Posterior vena cava (tissue), 2 donors: Measurements from ENCODE around the gene CDC25C. TPM values are rescaled to one million over a fixed set of nuclear protein-coding genes. Genes with fewer than 3 reads are reported as not detected.
"Not testable (repeated sequence)": the region's sequence is repeated elsewhere in the genome, so short reads cannot be mapped to it uniquely, and the experiment has no call there.

Experiments used
- DNase-seq: peaks from one replicate; pipeline ENCODE4 v3.0.0-alpha.2; 2020; ENCODE audit warnings: low spot score
- intact Hi-C, 2 donors: fragments of 100-400 bp; cut with DNase I; formaldehyde crosslinking; loops; one replicate each; pipeline versions ENCODE4 v1.14.1 to v1.14.2; 2022 to 2023
- total RNA-seq, 2 donors: library from RNA; stranded (reverse); fragmentation: NEBNext Ultra II Directional; extraction: Animal tissue kit (Norgen Biotek cat#: 25700); gene quantifications; one replicate each; pipeline ENCODE4 v1.2.1, GENCODE V29; 2021
- donor health status: DM: yes; HTN: yes; CAD: no.
- donor health status: DM: yes; HTN: yes; CAD: no.

CDC25C gene
- total RNA-seq, 2 donors from 2014 or later: not detected

- DNase-seq: no peak
- intact Hi-C loops: loop anchor here in 1 of 2 donors (5.0 kb wide), 1 partner anchor 250 kb away; no protein-coding TSS in a partner anchor
Observed at GRCh38 chr5:138287246-138287645, 44.4 kb downstream of the CDC25C start.

DNA sequence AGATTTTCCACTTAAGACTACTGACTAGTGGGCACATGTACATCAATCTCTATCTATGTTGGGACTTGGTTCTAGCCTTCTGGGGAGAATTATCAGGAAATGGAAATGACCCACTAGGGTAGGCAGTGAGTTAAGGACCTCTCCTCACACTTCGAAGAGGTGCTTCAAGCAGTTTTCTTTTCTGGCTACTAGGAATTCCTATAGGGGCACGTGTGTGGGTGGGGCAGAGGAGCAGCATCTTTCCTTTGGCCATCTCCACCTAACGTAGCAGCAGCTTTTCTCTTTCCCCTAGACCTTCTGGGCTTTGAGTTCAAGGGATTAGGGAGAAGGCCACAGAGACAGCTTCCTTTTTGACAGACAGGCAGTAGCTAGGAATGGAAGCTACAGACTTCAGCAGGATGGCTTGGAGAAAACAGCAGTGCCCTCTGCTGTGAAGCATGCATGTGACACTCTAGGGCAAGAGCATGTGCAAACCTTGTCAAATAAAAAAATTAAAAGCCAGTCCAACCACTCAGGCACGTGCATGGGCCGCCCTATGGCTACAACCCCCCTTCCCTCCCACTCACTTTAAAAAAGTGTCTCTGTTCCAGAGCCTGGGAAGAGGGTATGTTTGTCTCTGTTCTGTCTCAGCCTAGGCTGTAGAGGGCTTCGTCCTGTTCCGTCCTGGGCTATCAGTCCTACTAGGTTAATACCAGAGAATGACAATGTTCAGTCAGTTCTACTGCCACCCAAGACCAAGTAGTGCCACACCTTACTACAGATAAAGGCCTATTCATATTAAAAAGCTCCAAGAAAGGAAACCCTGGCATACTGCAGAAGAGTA is 48.5 kb downstream of the CDC25C start:
- DNase-seq: no peak
- intact Hi-C loops: loop anchor here in 1 of 2 donors (5.0 kb wide), 1 partner anchor 61 kb away; no protein-coding TSS in a partner anchor

DNA sequence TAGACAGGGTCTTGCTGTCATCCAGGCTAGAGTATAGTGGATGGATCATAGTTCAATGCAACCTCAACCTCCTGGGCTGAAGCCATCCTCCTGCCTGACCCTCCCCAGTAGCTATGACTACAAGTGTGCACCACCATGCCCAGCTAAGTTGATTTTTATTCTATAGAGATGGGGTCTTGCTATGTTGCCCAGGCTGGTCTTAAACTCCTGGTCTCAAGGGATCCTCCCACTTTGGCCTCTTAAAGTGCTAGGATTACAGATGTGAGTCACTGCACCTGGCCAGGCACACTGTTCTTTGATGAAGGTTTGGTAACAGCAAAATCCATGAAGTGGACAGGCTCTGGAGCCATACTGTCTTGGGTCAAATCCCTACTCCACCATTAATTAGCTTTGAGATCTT is 50.7 kb downstream of the CDC25C start:
- intact Hi-C loops: loop anchor here in 1 of 2 donors (5.0 kb wide), 1 partner anchor 59 kb away; no protein-coding TSS in a partner anchor
- DNase-seq: no peak

DNA sequence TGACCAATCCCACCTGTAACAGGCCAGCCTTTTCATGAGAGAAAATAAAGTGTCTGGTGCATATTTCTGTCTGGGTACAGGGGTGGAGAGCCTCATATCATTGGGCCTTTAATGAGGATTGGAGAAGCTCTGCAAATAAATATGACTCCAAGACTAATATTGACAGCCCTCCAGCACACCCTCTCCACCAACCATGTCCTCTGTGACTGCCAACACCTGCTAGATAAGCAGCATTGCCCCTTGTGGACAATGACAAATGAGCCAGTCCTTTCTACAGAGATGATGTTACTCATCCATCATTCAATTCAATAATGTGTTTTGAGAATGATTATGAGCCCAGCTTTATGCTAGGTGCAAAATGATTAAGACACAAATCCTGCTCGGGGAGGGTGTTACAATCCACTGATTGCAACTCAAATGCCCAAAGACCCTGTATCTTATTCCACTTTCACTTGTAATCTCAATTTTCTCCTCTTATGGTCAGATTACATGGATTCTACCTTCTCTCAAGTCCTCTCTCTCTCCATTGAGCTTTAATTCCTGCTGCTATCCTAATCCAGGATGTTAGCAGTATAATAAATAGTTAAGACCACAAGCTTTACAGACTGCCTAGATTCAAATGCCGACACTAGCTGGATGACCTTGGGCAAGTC is 55.1 kb downstream of the CDC25C start:
- intact Hi-C loops: loop anchor here in 1 of 2 donors (10.0 kb wide), 1 partner anchor 52 kb away; no protein-coding TSS in a partner anchor
- DNase-seq: no peak

GRCh38 chr5:138275895-138276294 is 55.7 kb downstream of the CDC25C start:
- DNase-seq: peak; percentile 18
- intact Hi-C loops: loop anchor here in 1 of 2 donors (10.0 kb wide), 1 partner anchor 51 kb away; no protein-coding TSS in a partner anchor

- DNase-seq: peak; percentile 53
- intact Hi-C loops: loop anchor here in 1 of 2 donors (10.0 kb wide), 1 partner anchor 51 kb away; no protein-coding TSS in a partner anchor
Observed at GRCh38 chr5:138275379-138275782, 56.2 kb downstream of the CDC25C start.

- peak; percentile 61 for DNase-seq
- intact Hi-C loops: loop anchor here in 1 of 2 donors (10.0 kb wide), 1 partner anchor 50 kb away; no protein-coding TSS in a partner anchor
Observed at GRCh38 chr5:138274189-138274853, 57.3 kb downstream of the CDC25C start, which contains the start of gene GFRA3. TSS of gene GFRA3 (minus strand) at chr5:138274621. CDS start at chr5:138274424, 197 bp downstream.

DNA sequence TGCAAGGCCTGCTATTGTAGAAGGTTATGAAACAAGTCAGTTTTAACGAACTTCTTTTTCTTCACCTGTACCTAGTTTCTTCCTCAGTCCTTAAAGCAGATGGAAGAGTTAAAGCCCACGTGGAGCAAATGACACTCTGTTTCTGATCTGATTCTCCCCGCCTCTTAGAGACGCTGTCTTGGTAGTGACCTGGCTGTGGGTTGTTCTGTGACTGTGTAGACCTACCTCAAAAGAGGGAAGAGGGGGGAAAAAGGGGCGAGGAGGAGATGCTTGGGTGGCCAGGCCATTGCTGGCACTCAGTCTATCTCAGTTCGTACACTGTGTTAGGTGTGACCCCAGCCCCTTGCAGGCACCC is 57.8 kb downstream of the CDC25C start:
- intact Hi-C loops: loop anchor here in 1 of 2 donors (10.0 kb wide), 1 partner anchor 49 kb away; no protein-coding TSS in a partner anchor

GRCh38 chr5:138272681-138273080 is 58.9 kb downstream of the CDC25C start:
- peak; percentile 5 for DNase-seq
- intact Hi-C loops: loop anchor here in 1 of 2 donors (10.0 kb wide), 1 partner anchor 48 kb away; no protein-coding TSS in a partner anchor

More for the DNA sequence above, 57.8 kb downstream of the CDC25C start:
- no peak for DNase-seq

GRCh38 chr5:138271281-138271680 is 60.3 kb downstream of the CDC25C start:
- intact Hi-C loops: loop anchor here in 1 of 2 donors (10.0 kb wide), 1 partner anchor 46 kb away; no protein-coding TSS in a partner anchor
- no peak for DNase-seq

- intact Hi-C loops: no loop called here
- DNase-seq: peak; percentile 56
Observed at GRCh38 chr5:138264183-138264582, 67.4 kb downstream of the CDC25C start.

- DNase-seq: no peak
- intact Hi-C loops: no loop called here
Observed at GRCh38 chr5:138263581-138263980, 68.0 kb downstream of the CDC25C start.

DNA sequence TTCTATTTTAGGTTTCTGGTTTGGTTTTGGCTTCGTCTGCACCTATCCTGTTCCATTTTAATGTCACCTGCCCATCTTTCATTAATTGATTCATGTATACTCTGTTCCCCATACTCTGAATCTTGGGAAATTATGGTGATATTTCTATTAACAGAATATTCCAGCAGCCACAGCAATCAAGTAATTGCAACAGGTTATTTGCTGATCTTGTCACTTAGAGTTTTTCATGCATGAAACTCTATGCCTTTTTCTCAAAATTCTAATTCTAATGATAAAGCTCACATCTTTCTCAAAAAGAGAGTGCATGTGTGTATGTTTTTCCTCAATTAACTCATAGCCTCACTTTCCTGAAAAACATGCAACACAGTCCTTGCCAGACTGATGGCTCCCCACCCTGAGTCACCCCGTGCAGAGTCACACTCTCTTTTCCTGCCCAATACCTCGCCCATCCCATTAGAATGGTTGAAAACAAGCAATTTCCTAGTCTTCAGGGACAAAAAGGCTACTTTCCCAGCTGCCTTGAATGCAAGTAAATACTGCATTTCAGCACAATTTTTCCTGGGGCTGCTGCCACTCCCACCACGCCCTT is 72.8 kb downstream of the CDC25C start:
- peak; percentile 19 for DNase-seq
- intact Hi-C loops: no loop called here

GRCh38 chr5:138257583-138257982 is 74.0 kb downstream of the CDC25C start:
- DNase-seq: peak; percentile 66
- intact Hi-C loops: no loop called here

DNA sequence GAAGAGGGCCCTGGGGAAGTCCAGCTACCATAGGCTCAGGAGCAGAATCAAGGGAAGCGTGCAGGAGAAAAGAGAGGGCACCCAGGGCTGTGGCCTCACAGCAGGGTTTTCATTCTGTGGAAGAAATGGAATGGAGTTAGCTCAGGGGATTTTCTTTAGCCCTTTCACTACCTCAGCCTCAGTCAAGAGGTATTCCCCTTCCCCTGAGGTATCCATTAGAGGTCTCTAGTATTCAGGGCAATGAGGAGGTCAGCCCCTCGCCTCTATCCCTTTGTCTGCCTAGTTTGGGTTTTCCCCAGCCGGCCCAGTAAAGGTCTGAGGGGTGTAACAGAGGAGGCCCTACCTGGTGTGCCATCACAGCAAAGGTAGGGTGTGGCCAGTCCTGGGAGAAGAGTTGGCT is 78.7 kb downstream of the CDC25C start:
- intact Hi-C loops: no loop called here
- DNase-seq: peak; percentile 42

DNA sequence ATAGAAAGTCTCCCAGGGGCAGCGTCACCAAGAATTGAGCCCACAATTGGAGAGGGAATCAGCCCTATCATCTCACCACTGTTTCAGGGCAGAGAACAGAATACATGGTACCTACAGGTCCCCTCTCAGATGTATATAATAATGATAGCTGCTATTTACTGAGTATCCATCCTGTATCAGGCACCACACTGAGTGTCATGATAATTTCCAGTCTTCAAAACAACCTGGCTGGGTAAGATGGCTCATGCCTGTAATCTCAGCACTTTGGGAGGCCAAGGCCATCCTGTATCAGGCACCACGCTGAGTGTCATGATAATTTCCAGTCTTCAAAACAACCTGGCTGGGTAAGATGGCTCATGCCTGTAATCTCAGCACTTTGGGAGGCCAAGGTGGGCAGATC is 83.8 kb downstream of the CDC25C start:
- intact Hi-C loops: loop anchor here in 1 of 2 donors (10.0 kb wide), 1 partner anchor 1157 kb away; the partner anchor contains the start of gene SPATA24
- not testable (repeated sequence) for DNase-seq

- intact Hi-C loops: loop anchor here in 1 of 2 donors (10.0 kb wide), 1 partner anchor 1158 kb away; the partner anchor contains the start of gene SPATA24
- DNase-seq: peak; percentile 32
Observed at GRCh38 chr5:138246822-138247221, 84.8 kb downstream of the CDC25C start.

DNA sequence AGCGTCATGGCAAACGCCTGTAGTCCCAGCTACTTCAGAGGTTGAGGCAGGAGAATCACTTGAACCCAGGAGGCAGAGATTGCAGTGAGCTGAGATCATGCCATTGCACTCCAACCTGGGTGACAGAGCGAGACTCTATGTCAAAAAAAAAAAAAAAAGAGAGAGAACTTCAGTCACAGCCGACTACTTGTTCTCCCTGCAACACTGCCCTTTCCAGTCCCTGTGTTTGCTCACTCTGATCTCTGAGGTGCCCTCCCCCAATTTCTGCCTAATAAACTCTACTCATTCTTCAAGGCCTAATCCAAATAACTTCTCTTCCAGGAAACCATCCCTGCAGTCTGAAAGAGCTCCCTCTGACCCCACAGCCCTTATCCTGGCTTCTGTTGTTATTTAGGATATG is 85.3 kb downstream of the CDC25C start:
- DNase-seq: no peak
- intact Hi-C loops: loop anchor here in 1 of 2 donors (10.0 kb wide), 1 partner anchor 1158 kb away; the partner anchor contains the start of gene SPATA24
